Articular chondrocyte of knee joint (primary cell): ENCODE data around the gene TM9SF3. TPM values are rescaled to one million over a fixed set of nuclear protein-coding genes. Genes with fewer than 3 reads are reported as not detected.

Experiments used
- small RNA-seq: library from RNA; depleted of rRNA; stranded (forward); fragments of <200 nt; gene quantifications from one replicate; pipeline ENCODE3, GENCODE V24; 2012
- total RNA-seq: library from RNA; depleted of rRNA; stranded (reverse); fragments of >200 nt; gene quantifications from 2 replicates; pipeline ENCODE4 v1.2.3, GENCODE V29; 2012

TM9SF3 gene
- 162 and 185 TPM in 2 replicates for total RNA-seq

GRCh38 chr10:96586419-96587263 is at the start of gene TM9SF3:
Gene TM9SF3, minus strand, starts transcription at chr10:96587012. Its CDS starts 177 bp downstream, at chr10:96586835.

DNA sequence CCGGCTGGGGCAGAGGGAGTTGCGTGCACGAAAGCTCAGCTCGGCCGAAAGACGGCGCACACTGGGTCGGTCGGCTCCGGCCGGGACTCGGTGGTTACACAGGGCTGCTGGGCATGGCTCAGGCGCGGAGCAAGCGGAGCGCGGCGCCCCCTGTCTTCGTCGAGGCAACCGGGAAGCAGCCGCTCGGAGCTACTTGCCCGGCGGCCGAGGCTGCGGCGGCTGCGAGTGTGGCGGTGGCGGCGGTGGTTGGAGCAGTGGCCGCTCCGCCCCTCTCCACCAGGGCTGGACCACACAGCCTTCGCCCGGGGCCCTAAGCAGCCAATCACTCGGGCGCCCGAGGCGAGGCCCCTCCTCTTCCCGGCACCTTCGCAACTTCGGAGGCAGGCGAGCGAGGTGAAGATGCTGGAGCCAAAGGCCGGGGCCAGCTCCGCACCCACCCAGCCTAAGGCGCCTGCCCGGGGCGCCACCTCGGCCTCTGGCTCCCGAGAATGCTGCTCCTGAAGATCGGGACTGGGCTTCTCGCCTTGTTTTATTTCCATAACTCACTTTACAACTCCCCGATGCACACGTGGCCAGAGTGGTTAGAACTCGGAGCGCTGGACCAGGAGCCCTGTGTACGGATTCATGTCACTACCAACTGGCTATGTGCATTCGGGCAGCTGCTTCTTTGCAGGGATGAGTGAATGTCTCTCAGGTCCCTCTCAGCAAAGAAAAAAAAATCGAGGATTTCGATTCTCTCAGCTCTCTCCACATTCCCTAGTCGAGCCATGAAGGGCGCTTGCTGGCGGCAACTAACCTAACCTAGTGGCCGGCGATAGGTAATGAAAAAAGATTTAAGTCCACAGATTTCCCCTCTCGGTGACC is 72.9 kb downstream of the TM9SF3 start, which contains the start of gene TLL2:
TLL2 (minus strand) TSS at position 229 of the 864 bp plus-strand sequence. CDS start 241 bp downstream, outside the sequence.

Small RNAs within 50 kb of the gene (small RNA-seq; reads per million reads assigned to genes)
- not detected for gene RNA5SP324

Other genes starting within 250 kb of the TM9SF3 start
- not detected in 2 replicates for gene OPALIN, start 228.0 kb downstream of the TM9SF3 start, total RNA-seq
- gene TLL2, start 73.1 kb downstream of the TM9SF3 start, total RNA-seq, result under 0.01 and 0.22 TPM in 2 replicates
- gene PIK3AP1, start 133.5 kb upstream of the TM9SF3 start, total RNA-seq, result 0.26 and 0.32 TPM in 2 replicates
- gene LCOR, start 245.3 kb upstream of the TM9SF3 start, total RNA-seq, result 23.7 and 28.0 TPM in 2 replicates